ENCODE measurements around the gene TMEM140.
"Not testable (repeated sequence)": the region's sequence is repeated elsewhere in the genome, so short reads cannot be mapped to it uniquely, and the experiment has no call there.

The TMEM140 gene

GRCh38 chr7:135117096-135117495 is 30.8 kb upstream of the TMEM140 start:
- no peaks in the 10 kb centered on the region for H3K27me3 ChIP-seq (ENCODE audit: insufficient read depth, low read length, poor library complexity)
- no peak overlapping the region for H3K9ac ChIP-seq (ENCODE audit: low read depth, low read length)
- ATAC-seq (ENCODE audit: insufficient read depth, low read depth) (no peak), DNase-seq (no peak)
- H4K20me1 ChIP-seq (ENCODE audit: insufficient read depth, low read length): no peaks in the 10 kb centered on the region
- no peaks in the 10 kb centered on the region for H3K4me1 ChIP-seq (ENCODE audit: insufficient read depth, low read length)
- peaks cover 9% of the 10 kb centered on the region for H3K9me3 ChIP-seq (ENCODE audit: insufficient read depth, low read length, severe bottlenecking)
- no peak overlapping the region for H2AFZ ChIP-seq (ENCODE audit: low read depth, low read length)
- H3K79me2 ChIP-seq (ENCODE audit: insufficient read depth, low read length): no peaks in the 10 kb centered on the region
- H3K36me3 ChIP-seq (ENCODE audit: insufficient read depth, low read length): no peaks in the 10 kb centered on the region
- TF ChIP-seq EZH2 (IDR thresholded peaks at IDR 0.05; ENCODE audit: borderline replicate concordance, low read depth, low read length, severe bottlenecking) (no peak), CTCF (IDR thresholded peaks at IDR 0.05; ENCODE audit: borderline replicate concordance, extremely low read depth, low read length, poor library complexity, severe bottlenecking) (no peak)
- no peak overlapping the region for H3K27ac ChIP-seq (ENCODE audit: low read length)
- H3K4me3 ChIP-seq (ENCODE audit: low read depth in 1 of 2, low read length in 2 of 2): no peak overlapping the region
- H3K4me2 ChIP-seq (ENCODE audit: insufficient read depth, low read length): no peak overlapping the region

- H3K9me3 ChIP-seq (ENCODE audit: insufficient read depth, low read length, severe bottlenecking): peaks cover 10% of the 10 kb centered on the region
- no peak for ATAC-seq (ENCODE audit: insufficient read depth, low read depth)
- no peaks in the 10 kb centered on the region for H3K4me1 ChIP-seq (ENCODE audit: insufficient read depth, low read length)
- H2AFZ ChIP-seq (ENCODE audit: low read depth, low read length): no peak overlapping the region
- H3K36me3 ChIP-seq (ENCODE audit: insufficient read depth, low read length): no peaks in the 10 kb centered on the region
- no peak overlapping the region for H3K9ac ChIP-seq (ENCODE audit: low read depth, low read length)
- DNase-seq: no peak
- H3K79me2 ChIP-seq (ENCODE audit: insufficient read depth, low read length): no peaks in the 10 kb centered on the region
- no peaks in the 10 kb centered on the region for H4K20me1 ChIP-seq (ENCODE audit: insufficient read depth, low read length)
- H3K27me3 ChIP-seq (ENCODE audit: insufficient read depth, low read length, poor library complexity): no peaks in the 10 kb centered on the region
- H3K4me3 ChIP-seq (ENCODE audit: low read depth in 1 of 2, low read length in 2 of 2): no peak overlapping the region
- TF ChIP-seq EZH2 (IDR thresholded peaks at IDR 0.05; ENCODE audit: borderline replicate concordance, low read depth, low read length, severe bottlenecking) (no peak), CTCF (IDR thresholded peaks at IDR 0.05; ENCODE audit: borderline replicate concordance, extremely low read depth, low read length, poor library complexity, severe bottlenecking) (no peak)
- H3K27ac ChIP-seq (ENCODE audit: low read length): no peak overlapping the region
- H3K4me2 ChIP-seq (ENCODE audit: insufficient read depth, low read length): no peak overlapping the region
Observed at GRCh38 chr7:135121868-135122267, 26.0 kb upstream of the TMEM140 start.

GRCh38 chr7:135124631-135125030 is 23.2 kb upstream of the TMEM140 start:
- not testable (repeated sequence) for DNase-seq

GRCh38 chr7:135128931-135129330 is 18.9 kb upstream of the TMEM140 start:
- no peaks in the 10 kb centered on the region for H3K79me2 ChIP-seq (ENCODE audit: insufficient read depth, low read length)
- no peak overlapping the region for H3K27ac ChIP-seq (ENCODE audit: low read length)
- H3K4me2 ChIP-seq (ENCODE audit: insufficient read depth, low read length): no peak overlapping the region
- TF ChIP-seq CTCF (IDR thresholded peaks at IDR 0.05; ENCODE audit: borderline replicate concordance, extremely low read depth, low read length, poor library complexity, severe bottlenecking): no peak
- no peak for TF ChIP-seq EZH2 (IDR thresholded peaks at IDR 0.05; ENCODE audit: borderline replicate concordance, low read depth, low read length, severe bottlenecking)
- no peaks in the 10 kb centered on the region for H4K20me1 ChIP-seq (ENCODE audit: insufficient read depth, low read length)
- DNase-seq (no peak), ATAC-seq (ENCODE audit: insufficient read depth, low read depth) (no peak)
- no peaks in the 10 kb centered on the region for H3K4me1 ChIP-seq (ENCODE audit: insufficient read depth, low read length)
- H2AFZ ChIP-seq (ENCODE audit: low read depth, low read length): no peak overlapping the region
- H3K27me3 ChIP-seq (ENCODE audit: insufficient read depth, low read length, poor library complexity): no peaks in the 10 kb centered on the region
- H3K9ac ChIP-seq (ENCODE audit: low read depth, low read length): no peak overlapping the region
- no peaks in the 10 kb centered on the region for H3K9me3 ChIP-seq (ENCODE audit: insufficient read depth, low read length, severe bottlenecking)
- no peaks in the 10 kb centered on the region for H3K36me3 ChIP-seq (ENCODE audit: insufficient read depth, low read length)
- no peak overlapping the region for H3K4me3 ChIP-seq (ENCODE audit: low read depth in 1 of 2, low read length in 2 of 2)

More at GRCh38 chr7:135124631-135125030, 23.2 kb upstream of the TMEM140 start:
- H3K36me3 ChIP-seq (ENCODE audit: insufficient read depth, low read length); H3K79me2 ChIP-seq (ENCODE audit: insufficient read depth, low read length); H3K4me1 ChIP-seq (ENCODE audit: insufficient read depth, low read length); H3K27me3 ChIP-seq (ENCODE audit: insufficient read depth, low read length, poor library complexity); H3K4me3 ChIP-seq (ENCODE audit: low read depth in 1 of 2, low read length in 2 of 2); H3K9ac ChIP-seq (ENCODE audit: low read depth, low read length); H3K27ac ChIP-seq (ENCODE audit: low read length); H2AFZ ChIP-seq (ENCODE audit: low read depth, low read length); H3K9me3 ChIP-seq (ENCODE audit: insufficient read depth, low read length, severe bottlenecking); ATAC-seq (ENCODE audit: insufficient read depth, low read depth); H4K20me1 ChIP-seq (ENCODE audit: insufficient read depth, low read length); H3K4me2 ChIP-seq (ENCODE audit: insufficient read depth, low read length): not testable (repeated sequence)
